Measurements from ENCODE around the gene RNF11. TPM values are rescaled to one million over a fixed set of nuclear protein-coding genes. Genes with fewer than 3 reads are reported as not detected.

The RNF11 gene
- total RNA-seq, 2 experiments from 2014 or later: 91.3 to 97.4 TPM

- Histone ChIP-seq H3K4me3 (ENCODE audit: low read length) (no peak overlapping the region), H3K4me1 (ENCODE audit: insufficient read depth, low read length) (no peaks in the 10 kb centered on the region), H3K27me3 (ENCODE audit: control insufficient read depth in 1 of 2, insufficient read depth in 2 of 2, low read length in 2 of 2) (no peaks in the 10 kb centered on the region), H3K36me3 (ENCODE audit: insufficient read depth, low read length) (no peaks in the 10 kb centered on the region), H3K9me3 (ENCODE audit: control insufficient read depth in 1 of 2, insufficient read depth in 1 of 2, low read length in 2 of 2) (no peaks in the 10 kb centered on the region), H3K27ac (ENCODE audit: low read depth in 1 of 2, low read length in 2 of 2) (no peak overlapping the region)
- ATAC-seq (ENCODE audit: poor library complexity): no peak
- TF ChIP-seq CTCF (IDR thresholded peaks at IDR 0.05): no peak
- Mint-ChIP-seq H3K27ac (no peak overlapping the region), H3K27me3 (no peaks in the 10 kb centered on the region), H3K36me3 (ENCODE audit: low read depth) (no peaks in the 10 kb centered on the region), H3K4me3 (no peak overlapping the region), H3K4me1 (ENCODE audit: low read depth) (no peaks in the 10 kb centered on the region), H3K9me3 (no peaks in the 10 kb centered on the region)
- ChIA-PET POLR2A (no interaction called here), CTCF (no interaction called here)
- DNase-seq: no peak
- intact Hi-C loops (cut with DNase I, micrococcal nuclease): no loop called here
These were observed 53.8 kb downstream of the RNF11 start for GRCh38 chr1:51289676-51290488.

DNA sequence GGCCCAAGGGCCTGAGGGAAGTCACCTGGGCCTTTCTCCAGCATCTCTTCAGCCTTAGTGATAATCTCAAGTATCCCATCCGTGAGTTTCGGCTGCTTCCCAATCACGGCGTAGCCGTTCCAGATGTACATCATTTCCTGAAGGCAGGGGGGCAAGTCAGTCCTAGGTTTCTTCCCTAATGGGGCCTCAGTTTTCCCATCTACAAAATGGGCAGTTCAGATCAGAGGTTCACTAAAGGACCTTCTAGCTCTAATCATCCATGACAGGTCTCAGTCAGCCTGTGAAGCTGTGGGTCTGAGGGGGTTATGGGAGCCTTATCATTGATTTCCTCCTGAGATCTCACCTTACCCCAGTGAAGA, 54.4 kb downstream of the RNF11 start:
- Histone ChIP-seq H3K27me3 (ENCODE audit: control insufficient read depth in 1 of 2, insufficient read depth in 2 of 2, low read length in 2 of 2) (no peaks in the 10 kb centered on the region), H3K36me3 (ENCODE audit: insufficient read depth, low read length) (no peaks in the 10 kb centered on the region), H3K27ac (ENCODE audit: low read depth in 1 of 2, low read length in 2 of 2) (no peak overlapping the region), H3K4me1 (ENCODE audit: insufficient read depth, low read length) (no peaks in the 10 kb centered on the region), H3K4me3 (ENCODE audit: low read length) (no peak overlapping the region), H3K9me3 (ENCODE audit: control insufficient read depth in 1 of 2, insufficient read depth in 1 of 2, low read length in 2 of 2) (no peaks in the 10 kb centered on the region)
- intact Hi-C loops (cut with DNase I, micrococcal nuclease): no loop called here
- H3K4me3 Mint-ChIP-seq: no peak overlapping the region
- no peaks in the 10 kb centered on the region for H3K27me3 Mint-ChIP-seq
- TF ChIP-seq CTCF (IDR thresholded peaks at IDR 0.05): no peak
- ATAC-seq (ENCODE audit: poor library complexity) (no peak), DNase-seq (no peak)
- no peaks in the 10 kb centered on the region for H3K36me3 Mint-ChIP-seq (ENCODE audit: low read depth)
- H3K27ac Mint-ChIP-seq: no peak overlapping the region
- no peaks in the 10 kb centered on the region for H3K4me1 Mint-ChIP-seq (ENCODE audit: low read depth)
- H3K9me3 Mint-ChIP-seq: no peaks in the 10 kb centered on the region
- ChIA-PET POLR2A (no interaction called here), CTCF (no interaction called here)

- Histone ChIP-seq H3K36me3 (ENCODE audit: insufficient read depth, low read length) (no peaks in the 10 kb centered on the region), H3K4me1 (ENCODE audit: insufficient read depth, low read length) (peaks cover 12% of the 10 kb centered on the region), H3K4me3 (ENCODE audit: low read length) (no peak overlapping the region), H3K27me3 (ENCODE audit: control insufficient read depth in 1 of 2, insufficient read depth in 2 of 2, low read length in 2 of 2) (no peaks in the 10 kb centered on the region), H3K9me3 (ENCODE audit: control insufficient read depth in 1 of 2, insufficient read depth in 1 of 2, low read length in 2 of 2) (no peaks in the 10 kb centered on the region), H3K27ac (ENCODE audit: low read depth in 1 of 2, low read length in 2 of 2) (no peak overlapping the region)
- no peaks in the 10 kb centered on the region for H3K27me3 Mint-ChIP-seq
- POLR2A ChIA-PET: no interaction called here
- intact Hi-C loops (cut with DNase I, micrococcal nuclease): no loop called here
- no peak for DNase-seq
- ATAC-seq (ENCODE audit: poor library complexity): no peak
- no peaks in the 10 kb centered on the region for H3K9me3 Mint-ChIP-seq
- no peak overlapping the region for H3K27ac Mint-ChIP-seq
- H3K4me3 Mint-ChIP-seq: no peak overlapping the region
- no peaks in the 10 kb centered on the region for H3K36me3 Mint-ChIP-seq (ENCODE audit: low read depth)
- CTCF ChIA-PET: no interaction called here
- H3K4me1 Mint-ChIP-seq (ENCODE audit: low read depth): peaks cover 12% of the 10 kb centered on the region
- no peak for TF ChIP-seq CTCF (IDR thresholded peaks at IDR 0.05)
These were observed 57.9 kb downstream of the RNF11 start for GRCh38 chr1:51293898-51294515.

Data from CD4-positive, alpha-beta T cell (primary cell).